Body of pancreas (tissue), 4 donors: ENCODE results near the gene BUD31. TPM values are rescaled to one million over a fixed set of nuclear protein-coding genes. Genes with fewer than 3 reads are reported as not detected.

ENCODE experiments used
- ATAC-seq: fragments of 150-250 bp; one replicate; pipeline ENCODE4 v1.9.1; 2016
- DNase-seq, 4 donors: peaks; one replicate each; pipeline ENCODE4 v3.0.0-alpha.2; 2019
- H3K27ac ChIP-seq, 4 donors: fragments of 200-600 bp; sonication (generic); 1 replicate in 3 of 4; 2 replicates in 1 of 4; pipeline versions ENCODE4 v1.5.1 to v1.6.1; 2016 to 2019; ENCODE audit warnings: mild to moderate bottlenecking in 1 of 4, mixed read lengths in 1 of 4, moderate library complexity in 1 of 4
- H3K27me3 ChIP-seq, 2 donors: fragments of 200-600 bp; sonication (generic); one replicate each; pipeline ENCODE4 v1.6.0; 2016; ENCODE audit warnings: mild to moderate bottlenecking in 1 of 2
- H3K36me3 ChIP-seq, 2 donors: fragments of 200-600 bp; sonication (generic); replicated peaks in 1 of 2; 2 replicates each; pipeline ENCODE4 v1.5.1; 2016; ENCODE audit warnings: low read depth in 2 of 2; ENCODE audit not compliant: insufficient read depth in 1 of 2
- H3K4me1 ChIP-seq: fragments of 200-600 bp; sonication (generic); one replicate; pipeline ENCODE4 v1.6.0; 2016
- H3K4me3 ChIP-seq, 2 donors: fragments of 200-600 bp; sonication (generic); 1 replicate in 1 of 2; 2 replicates in 1 of 2; pipeline ENCODE4 v1.5.1; 2016 to 2019
- H3K9me3 ChIP-seq, 3 donors: fragments of 200-600 bp; sonication (generic); 1 replicate in 2 of 3; 2 replicates in 1 of 3; pipeline ENCODE4 v1.5.1; 2016
- POLR2A ChIP-seq, 3 donors: fragments of 450-650 bp; IDR thresholded peaks; one replicate each; pipeline ENCODE4 v1.6.1; 2016; ENCODE audit warnings: antibody characterized with exemption in 3 of 3, mild to moderate bottlenecking in 2 of 3
- WGBS, 2 donors: methylation state at CpG; one replicate each; pipeline ENCODE4 v1.1.5; 2017; 5-methylcytosine and 5-hydroxymethylcytosine counted together
- intact Hi-C: fragments of 100-400 bp; cut with DNase I; formaldehyde crosslinking; loops from one replicate; pipeline ENCODE4 v1.15.1; 2023
- total RNA-seq, 2 donors: library from RNA; depleted of rRNA; stranded (reverse); fragments of >200 nt; gene quantifications; one replicate each; pipeline ENCODE4 v1.1.0, GENCODE V29; 2016
- TF ChIP-seq, protein P1 (sequence below), 7 experiments: fragments of 450-650 bp in 4 of 7; fragments of 200-600 bp in 3 of 7; sonication (generic) in 3 of 7; IDR thresholded peaks; one replicate each; pipeline ENCODE4 v1.5.1; 2016 to 2019; ENCODE audit warnings: antibody characterized with exemption in 7 of 7

BUD31 gene
- total RNA-seq, 2 donors from 2014 or later = 29.6 to 31.6 TPM

DNA sequence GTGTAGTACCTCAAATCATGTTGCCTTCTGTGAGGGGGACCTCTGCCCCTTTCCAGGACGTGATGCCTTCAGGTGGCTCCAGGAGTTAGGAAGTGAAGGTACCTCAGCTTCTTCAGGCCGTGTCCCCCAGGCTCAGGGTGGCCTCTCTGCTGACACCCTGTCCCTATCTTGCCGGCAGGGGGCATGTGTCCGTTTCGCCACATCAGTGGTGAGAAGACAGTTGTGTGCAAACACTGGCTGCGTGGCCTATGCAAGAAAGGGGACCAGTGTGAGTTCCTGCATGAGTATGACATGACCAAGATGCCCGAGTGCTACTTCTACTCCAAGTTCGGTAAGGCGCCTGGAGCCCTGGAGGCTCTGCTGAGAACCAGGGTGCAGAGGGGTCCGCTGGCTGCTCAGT is 39.2 kb downstream of the BUD31 start:
- H3K36me3 ChIP-seq = peaks cover 5 to 19% of the 10 kb centered on the region in 2 donors
- whole genome bisulfite sequencing, 2 donors = 75 to 76% methylated on average over 5 to 10 of the region's 10 CpGs
- no peak for TF ChIP-seq POLR2A (IDR thresholded peaks at IDR 0.05)
- TF ChIP-seq, protein P1, sequence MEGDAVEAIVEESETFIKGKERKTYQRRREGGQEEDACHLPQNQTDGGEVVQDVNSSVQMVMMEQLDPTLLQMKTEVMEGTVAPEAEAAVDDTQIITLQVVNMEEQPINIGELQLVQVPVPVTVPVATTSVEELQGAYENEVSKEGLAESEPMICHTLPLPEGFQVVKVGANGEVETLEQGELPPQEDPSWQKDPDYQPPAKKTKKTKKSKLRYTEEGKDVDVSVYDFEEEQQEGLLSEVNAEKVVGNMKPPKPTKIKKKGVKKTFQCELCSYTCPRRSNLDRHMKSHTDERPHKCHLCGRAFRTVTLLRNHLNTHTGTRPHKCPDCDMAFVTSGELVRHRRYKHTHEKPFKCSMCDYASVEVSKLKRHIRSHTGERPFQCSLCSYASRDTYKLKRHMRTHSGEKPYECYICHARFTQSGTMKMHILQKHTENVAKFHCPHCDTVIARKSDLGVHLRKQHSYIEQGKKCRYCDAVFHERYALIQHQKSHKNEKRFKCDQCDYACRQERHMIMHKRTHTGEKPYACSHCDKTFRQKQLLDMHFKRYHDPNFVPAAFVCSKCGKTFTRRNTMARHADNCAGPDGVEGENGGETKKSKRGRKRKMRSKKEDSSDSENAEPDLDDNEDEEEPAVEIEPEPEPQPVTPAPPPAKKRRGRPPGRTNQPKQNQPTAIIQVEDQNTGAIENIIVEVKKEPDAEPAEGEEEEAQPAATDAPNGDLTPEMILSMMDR (IDR thresholded peaks at IDR 0.05) = peak in 2 of 7 experiments; percentile 8 to 29
- no peaks in the 10 kb centered on the region for H3K4me1 ChIP-seq
- H3K27ac ChIP-seq = no peak overlapping the region
- intact Hi-C loops = no loop called here
- no peak overlapping the region for H3K4me3 ChIP-seq
- ATAC-seq = no peak
- peak in 2 of 4 donors; percentile 16 to 34 for DNase-seq
- H3K9me3 ChIP-seq = no peaks in the 10 kb centered on the region
- no peaks in the 10 kb centered on the region for H3K27me3 ChIP-seq

DNA sequence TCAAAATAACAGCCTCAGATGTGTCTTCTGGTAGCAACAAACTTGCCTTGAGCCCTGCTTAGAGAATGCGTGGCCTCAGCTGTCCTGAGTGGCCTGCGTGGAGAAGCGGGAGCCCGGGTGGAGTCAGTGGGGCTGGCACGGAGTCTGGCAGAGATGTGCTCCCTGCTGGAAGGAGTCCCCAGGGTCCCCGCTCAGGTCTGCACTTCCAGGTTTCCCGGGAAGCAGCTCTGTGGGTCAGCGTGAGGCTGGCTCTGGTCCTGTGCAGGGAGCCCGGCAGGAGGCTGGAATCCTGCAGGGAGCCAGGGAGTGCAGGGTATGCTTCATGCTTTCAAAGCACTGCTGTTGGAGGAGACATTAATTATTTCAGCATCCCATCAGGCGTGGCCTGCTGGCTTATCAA is 40.1 kb downstream of the BUD31 start:
- no peak for TF ChIP-seq POLR2A (IDR thresholded peaks at IDR 0.05)
- TF ChIP-seq, protein P1 (IDR thresholded peaks at IDR 0.05) = no peak
- DNase-seq (no peak), ATAC-seq (no peak)
- intact Hi-C loops = no loop called here
- Histone ChIP-seq H3K4me1 (no peaks in the 10 kb centered on the region), H3K27ac (no peak overlapping the region), H3K27me3 (no peaks in the 10 kb centered on the region), H3K4me3 (no peak overlapping the region), H3K9me3 (no peaks in the 10 kb centered on the region), H3K36me3 (peaks cover 5 to 19% of the 10 kb centered on the region in 2 donors)
- WGBS, 2 donors = 90 to 92% methylated on average over 2 to 10 of the region's 10 CpGs

DNA sequence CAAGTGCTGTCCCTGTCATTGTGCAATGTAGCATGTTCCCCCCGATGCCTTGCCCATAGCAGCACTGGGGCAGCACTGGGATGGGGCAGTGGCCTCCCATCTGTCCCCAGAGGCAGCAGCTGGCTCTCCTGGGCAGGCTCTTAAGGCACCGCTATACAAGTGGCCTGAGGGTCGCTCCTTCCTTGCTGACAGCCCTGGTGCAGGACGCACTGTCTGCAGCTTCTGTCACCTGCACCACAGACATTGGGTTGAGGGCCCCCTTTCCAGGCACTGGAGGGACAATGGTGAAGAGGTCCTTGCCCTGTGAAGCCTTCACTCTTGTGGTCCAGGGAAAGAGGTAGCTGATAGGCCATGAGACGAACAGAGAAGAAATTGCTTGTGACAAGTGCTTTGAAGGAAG is 40.6 kb downstream of the BUD31 start:
- Histone ChIP-seq H3K4me1 (no peaks in the 10 kb centered on the region), H3K36me3 (peaks cover 5 to 22% of the 10 kb centered on the region in 2 donors), H3K9me3 (no peaks in the 10 kb centered on the region), H3K4me3 (no peak overlapping the region), H3K27me3 (no peaks in the 10 kb centered on the region), H3K27ac (no peak overlapping the region)
- intact Hi-C loops = no loop called here
- ATAC-seq (no peak), DNase-seq (no peak)
- WGBS, 2 donors = 93 to 100% methylated on average over 2 to 5 of the region's 5 CpGs
- TF ChIP-seq, protein P1 (IDR thresholded peaks at IDR 0.05) = no peak
- no peak for TF ChIP-seq POLR2A (IDR thresholded peaks at IDR 0.05)

DNA sequence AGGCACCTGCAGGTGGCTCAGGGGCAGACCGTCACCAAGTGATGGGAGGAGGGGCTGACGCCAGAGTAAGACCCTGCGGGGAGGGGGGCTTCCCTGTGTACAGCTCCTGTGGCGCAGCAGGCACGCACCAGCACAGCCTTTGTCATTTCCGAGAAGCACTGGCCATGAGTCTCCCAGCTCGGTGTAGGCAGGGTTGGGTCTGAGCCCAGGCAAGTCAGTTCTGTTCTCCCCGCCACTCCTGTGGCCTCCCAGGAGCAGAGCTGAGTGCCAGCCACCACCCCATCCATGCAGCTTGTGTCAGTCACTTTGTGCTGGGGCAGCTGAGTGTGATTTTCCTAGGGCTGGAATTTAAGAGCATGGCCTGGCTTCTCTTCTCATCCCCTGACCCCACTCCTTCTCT is 43.2 kb downstream of the BUD31 start:
- Histone ChIP-seq H3K27me3 (no peaks in the 10 kb centered on the region), H3K9me3 (no peaks in the 10 kb centered on the region), H3K4me1 (no peaks in the 10 kb centered on the region), H3K36me3 (peaks cover 5 to 19% of the 10 kb centered on the region in 2 donors), H3K27ac (no peak overlapping the region), H3K4me3 (no peak overlapping the region)
- TF ChIP-seq POLR2A (IDR thresholded peaks at IDR 0.05) = no peak
- TF ChIP-seq, protein P1 (IDR thresholded peaks at IDR 0.05) = no peak
- no peak for DNase-seq
- 96 to 100% methylated on average over 1 to 8 of the region's 8 CpGs for WGBS, 2 donors
- ATAC-seq = no peak
- intact Hi-C loops = no loop called here

DNA sequence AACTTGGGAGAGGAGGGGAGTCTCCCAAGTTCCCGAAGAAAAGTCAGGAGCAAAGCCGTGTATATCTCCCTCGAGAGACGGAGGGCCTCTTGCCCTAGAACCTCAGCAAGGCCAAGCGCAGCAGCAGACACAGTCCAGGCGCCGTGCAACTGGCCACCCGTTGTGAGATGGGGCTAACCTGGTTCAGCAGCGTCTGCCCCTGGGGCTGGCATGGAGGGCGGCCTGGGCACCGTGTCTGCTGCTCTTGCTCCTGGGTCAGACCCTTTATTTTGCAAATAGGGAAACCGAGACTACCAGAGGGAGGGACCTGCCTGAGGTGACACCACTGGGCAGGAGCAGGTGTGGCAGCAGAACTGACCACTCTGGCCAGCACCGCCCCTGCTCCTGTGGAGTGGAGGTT is 43.8 kb downstream of the BUD31 start:
- H3K4me1 ChIP-seq = no peaks in the 10 kb centered on the region
- intact Hi-C loops = no loop called here
- H3K36me3 ChIP-seq = peaks cover 5 to 25% of the 10 kb centered on the region in 2 donors
- no peak overlapping the region for H3K4me3 ChIP-seq
- no peaks in the 10 kb centered on the region for H3K27me3 ChIP-seq
- no peak overlapping the region for H3K27ac ChIP-seq
- no peak for ATAC-seq
- TF ChIP-seq, protein P1 (IDR thresholded peaks at IDR 0.05) = no peak
- TF ChIP-seq POLR2A (IDR thresholded peaks at IDR 0.05) = no peak
- H3K9me3 ChIP-seq = no peaks in the 10 kb centered on the region
- DNase-seq = no peak
- WGBS, 2 donors = 86 to 87% methylated on average over 4 to 13 of the region's 13 CpGs
